Measurements from ENCODE around the gene CARD11. TPM values are rescaled to one million over a fixed set of nuclear protein-coding genes. Genes with fewer than 3 reads are reported as not detected.

CARD11 gene
- total and polyA plus RNA-seq, 2 donors (not counting 1 experiment from before 2014, with no cell fraction given), result 0.02 TPM; not detected in 1

- Histone ChIP-seq H3K79me2 (ENCODE audit: control insufficient read depth, insufficient read depth, low read length) (no peaks in the 10 kb centered on the region), H3K4me2 (ENCODE audit: extremely low read depth, insufficient read depth, low read length) (no peak overlapping the region), H3K27me3 (ENCODE audit: control insufficient read depth, insufficient read depth, low read length) (no peaks in the 10 kb centered on the region), H3K36me3 (ENCODE audit: control insufficient read depth, insufficient read depth, low read length) (no peaks in the 10 kb centered on the region), H2AFZ (ENCODE audit: low read length) (no peak overlapping the region), H3K9ac (ENCODE audit: insufficient read depth, low read length) (no peak overlapping the region), H3K27ac (ENCODE audit: insufficient read depth, low read length) (no peak overlapping the region), H4K20me1 (ENCODE audit: control insufficient read depth, extremely low read depth, insufficient read depth, low read length) (no peaks in the 10 kb centered on the region), H3K4me1 (ENCODE audit: control insufficient read depth, extremely low read depth, insufficient read depth, low read length) (no peaks in the 10 kb centered on the region), H3K9me3 (ENCODE audit: control insufficient read depth, insufficient read depth, low read depth, low read length) (no peaks in the 10 kb centered on the region), H3K4me3 (replicated peaks in 1 of 4; ENCODE audit: control extremely low read depth in 1 of 4, insufficient read depth in 1 of 4, low read depth in 3 of 4, low read length in 4 of 4) (no peak overlapping the region)
- no peak for DNase-seq (ENCODE audit: low read depth in 2 of 2)
- TF ChIP-seq EZH2 (IDR thresholded peaks at IDR 0.05; ENCODE audit: low read length, missing control alignments) (no peak), CTCF (conservative IDR thresholded peaks at IDR 0.05 in 1 of 2, IDR thresholded peaks at IDR 0.05 in 1 of 2; ENCODE audit: low read depth in 1 of 2, low read length in 2 of 2) (no peak)
Measured at GRCh38 chr7:3020416-3020815, 23.3 kb downstream of the CARD11 start.

GRCh38 chr7:3019801-3020200, 23.9 kb downstream of the CARD11 start:
- H3K27me3 ChIP-seq (ENCODE audit: control insufficient read depth, insufficient read depth, low read length), result no peaks in the 10 kb centered on the region
- no peak overlapping the region for H2AFZ ChIP-seq (ENCODE audit: low read length)
- H3K9me3 ChIP-seq (ENCODE audit: control insufficient read depth, insufficient read depth, low read depth, low read length), result no peaks in the 10 kb centered on the region
- H3K79me2 ChIP-seq (ENCODE audit: control insufficient read depth, insufficient read depth, low read length), result no peaks in the 10 kb centered on the region
- DNase-seq (ENCODE audit: low read depth in 2 of 2), result no peak
- H3K4me2 ChIP-seq (ENCODE audit: extremely low read depth, insufficient read depth, low read length), result no peak overlapping the region
- no peaks in the 10 kb centered on the region for H3K36me3 ChIP-seq (ENCODE audit: control insufficient read depth, insufficient read depth, low read length)
- H3K27ac ChIP-seq (ENCODE audit: insufficient read depth, low read length), result no peak overlapping the region
- no peaks in the 10 kb centered on the region for H4K20me1 ChIP-seq (ENCODE audit: control insufficient read depth, extremely low read depth, insufficient read depth, low read length)
- no peak overlapping the region for H3K9ac ChIP-seq (ENCODE audit: insufficient read depth, low read length)
- H3K4me3 ChIP-seq (replicated peaks in 1 of 4; ENCODE audit: control extremely low read depth in 1 of 4, insufficient read depth in 1 of 4, low read depth in 3 of 4, low read length in 4 of 4), result no peak overlapping the region
- H3K4me1 ChIP-seq (ENCODE audit: control insufficient read depth, extremely low read depth, insufficient read depth, low read length), result no peaks in the 10 kb centered on the region
- TF ChIP-seq EZH2 (IDR thresholded peaks at IDR 0.05; ENCODE audit: low read length, missing control alignments), result no peak
- no peak for TF ChIP-seq CTCF (conservative IDR thresholded peaks at IDR 0.05 in 1 of 2, IDR thresholded peaks at IDR 0.05 in 1 of 2; ENCODE audit: low read depth in 1 of 2, low read length in 2 of 2)

- Histone ChIP-seq H3K9me3 (ENCODE audit: control insufficient read depth, insufficient read depth, low read depth, low read length) (no peaks in the 10 kb centered on the region), H3K4me3 (replicated peaks in 1 of 4; ENCODE audit: control extremely low read depth in 1 of 4, insufficient read depth in 1 of 4, low read depth in 3 of 4, low read length in 4 of 4) (no peak overlapping the region), H3K27me3 (ENCODE audit: control insufficient read depth, insufficient read depth, low read length) (no peaks in the 10 kb centered on the region), H3K79me2 (ENCODE audit: control insufficient read depth, insufficient read depth, low read length) (no peaks in the 10 kb centered on the region), H3K9ac (ENCODE audit: insufficient read depth, low read length) (no peak overlapping the region), H3K4me2 (ENCODE audit: extremely low read depth, insufficient read depth, low read length) (no peak overlapping the region), H3K36me3 (ENCODE audit: control insufficient read depth, insufficient read depth, low read length) (no peaks in the 10 kb centered on the region), H3K27ac (ENCODE audit: insufficient read depth, low read length) (no peak overlapping the region), H4K20me1 (ENCODE audit: control insufficient read depth, extremely low read depth, insufficient read depth, low read length) (no peaks in the 10 kb centered on the region), H2AFZ (ENCODE audit: low read length) (no peak overlapping the region), H3K4me1 (ENCODE audit: control insufficient read depth, extremely low read depth, insufficient read depth, low read length) (no peaks in the 10 kb centered on the region)
- no peak for DNase-seq (ENCODE audit: low read depth in 2 of 2)
- TF ChIP-seq CTCF (conservative IDR thresholded peaks at IDR 0.05 in 1 of 2, IDR thresholded peaks at IDR 0.05 in 1 of 2; ENCODE audit: low read depth in 1 of 2, low read length in 2 of 2), result no peak
- TF ChIP-seq EZH2 (IDR thresholded peaks at IDR 0.05; ENCODE audit: low read length, missing control alignments), result no peak
Measured at GRCh38 chr7:3013975-3014792, 29.5 kb downstream of the CARD11 start.

Measured in fibroblast of lung (primary cell).